Nephron progenitor cell (in vitro differentiated cells): ENCODE results near the gene DHRS12.

Experiments
- DNase-seq: peaks from one replicate; pipeline ENCODE4 v3.0.0; 2021
- H3K27ac Mint-ChIP-seq: 2 replicates; pipeline ENCODE4 v1.8.0; 2021; ENCODE audit warnings: mild to moderate bottlenecking, moderate library complexity, mixed read lengths
- H3K27me3 Mint-ChIP-seq: 2 replicates; pipeline ENCODE4 v1.8.0; 2021; ENCODE audit warnings: mild to moderate bottlenecking, low read depth, mixed read lengths; ENCODE audit not compliant: poor library complexity
- H3K36me3 Mint-ChIP-seq: 2 replicates; pipeline ENCODE4 v1.8.0; 2021; ENCODE audit warnings: low read depth, mixed read lengths
- H3K4me1 Mint-ChIP-seq: 2 replicates; pipeline ENCODE4 v1.8.0; 2021; ENCODE audit warnings: mixed read lengths
- H3K4me3 Mint-ChIP-seq: 2 replicates; pipeline ENCODE4 v1.8.0; 2021; ENCODE audit warnings: mild to moderate bottlenecking, moderate library complexity, mixed read lengths
- H3K9me3 Mint-ChIP-seq: 2 replicates; pipeline ENCODE4 v1.8.0; 2021; ENCODE audit warnings: mild to moderate bottlenecking, moderate library complexity, mixed read lengths
- TF ChIP-seq, protein P1 (sequence below): fragments of 200-600 bp; sonication (generic); IDR thresholded peaks from 2 replicates; pipeline ENCODE4 v1.5.0; 2021; ENCODE audit warnings: antibody characterized with exemption

DHRS12 gene

DNA sequence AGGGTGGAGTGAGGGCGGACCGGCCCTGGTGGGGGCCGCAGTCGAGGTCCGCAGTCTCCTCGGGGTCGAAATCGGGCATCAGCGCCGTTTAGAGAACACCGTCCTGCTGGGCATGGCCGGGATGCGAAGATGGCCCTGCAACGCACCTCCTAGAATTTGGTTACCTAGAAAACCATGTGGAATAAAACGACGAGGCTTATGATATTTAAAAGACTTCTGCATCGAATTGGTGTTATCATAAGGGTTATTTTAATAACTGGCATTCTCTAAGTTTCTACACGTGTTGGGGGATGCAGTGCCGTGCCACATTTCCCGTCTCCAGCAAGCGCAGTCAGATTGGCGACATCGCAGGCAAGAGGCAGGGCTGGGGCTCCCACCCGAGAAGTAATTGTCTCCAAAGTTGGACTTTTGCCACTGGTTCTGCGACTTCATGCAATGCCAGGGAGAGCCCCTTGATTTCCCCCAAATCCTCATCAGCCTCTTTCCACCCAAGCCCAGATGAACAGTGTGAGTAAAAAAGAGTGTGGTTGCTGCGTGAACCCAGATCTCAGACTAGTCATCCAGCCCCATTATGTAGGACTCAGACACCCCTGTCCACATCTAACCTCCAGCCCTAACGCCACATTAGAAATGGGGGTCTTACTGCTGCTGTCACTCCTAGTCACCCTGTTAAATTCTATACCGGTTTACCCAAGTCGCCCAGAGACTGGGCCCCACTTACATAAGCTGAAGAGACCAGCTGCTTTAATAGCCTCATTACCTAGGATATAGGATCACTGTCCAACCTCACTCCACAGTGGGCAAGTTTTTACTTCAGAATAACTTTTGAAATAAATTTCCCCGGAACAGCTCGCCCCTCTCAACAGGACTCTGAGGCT is 571 bp upstream of the DHRS12 start:
- Mint-ChIP-seq H3K27me3 (peaks cover 10% of the 10 kb centered on the region), H3K27ac (no peak overlapping the region), H3K4me3 (peak overlapping the region; percentile 85), H3K4me1 (peaks cover 46% of the 10 kb centered on the region), H3K36me3 (no peaks in the 10 kb centered on the region), H3K9me3 (no peaks in the 10 kb centered on the region)
- TF ChIP-seq, protein P1, sequence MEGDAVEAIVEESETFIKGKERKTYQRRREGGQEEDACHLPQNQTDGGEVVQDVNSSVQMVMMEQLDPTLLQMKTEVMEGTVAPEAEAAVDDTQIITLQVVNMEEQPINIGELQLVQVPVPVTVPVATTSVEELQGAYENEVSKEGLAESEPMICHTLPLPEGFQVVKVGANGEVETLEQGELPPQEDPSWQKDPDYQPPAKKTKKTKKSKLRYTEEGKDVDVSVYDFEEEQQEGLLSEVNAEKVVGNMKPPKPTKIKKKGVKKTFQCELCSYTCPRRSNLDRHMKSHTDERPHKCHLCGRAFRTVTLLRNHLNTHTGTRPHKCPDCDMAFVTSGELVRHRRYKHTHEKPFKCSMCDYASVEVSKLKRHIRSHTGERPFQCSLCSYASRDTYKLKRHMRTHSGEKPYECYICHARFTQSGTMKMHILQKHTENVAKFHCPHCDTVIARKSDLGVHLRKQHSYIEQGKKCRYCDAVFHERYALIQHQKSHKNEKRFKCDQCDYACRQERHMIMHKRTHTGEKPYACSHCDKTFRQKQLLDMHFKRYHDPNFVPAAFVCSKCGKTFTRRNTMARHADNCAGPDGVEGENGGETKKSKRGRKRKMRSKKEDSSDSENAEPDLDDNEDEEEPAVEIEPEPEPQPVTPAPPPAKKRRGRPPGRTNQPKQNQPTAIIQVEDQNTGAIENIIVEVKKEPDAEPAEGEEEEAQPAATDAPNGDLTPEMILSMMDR, result no peak
- no peak for DNase-seq

DNA sequence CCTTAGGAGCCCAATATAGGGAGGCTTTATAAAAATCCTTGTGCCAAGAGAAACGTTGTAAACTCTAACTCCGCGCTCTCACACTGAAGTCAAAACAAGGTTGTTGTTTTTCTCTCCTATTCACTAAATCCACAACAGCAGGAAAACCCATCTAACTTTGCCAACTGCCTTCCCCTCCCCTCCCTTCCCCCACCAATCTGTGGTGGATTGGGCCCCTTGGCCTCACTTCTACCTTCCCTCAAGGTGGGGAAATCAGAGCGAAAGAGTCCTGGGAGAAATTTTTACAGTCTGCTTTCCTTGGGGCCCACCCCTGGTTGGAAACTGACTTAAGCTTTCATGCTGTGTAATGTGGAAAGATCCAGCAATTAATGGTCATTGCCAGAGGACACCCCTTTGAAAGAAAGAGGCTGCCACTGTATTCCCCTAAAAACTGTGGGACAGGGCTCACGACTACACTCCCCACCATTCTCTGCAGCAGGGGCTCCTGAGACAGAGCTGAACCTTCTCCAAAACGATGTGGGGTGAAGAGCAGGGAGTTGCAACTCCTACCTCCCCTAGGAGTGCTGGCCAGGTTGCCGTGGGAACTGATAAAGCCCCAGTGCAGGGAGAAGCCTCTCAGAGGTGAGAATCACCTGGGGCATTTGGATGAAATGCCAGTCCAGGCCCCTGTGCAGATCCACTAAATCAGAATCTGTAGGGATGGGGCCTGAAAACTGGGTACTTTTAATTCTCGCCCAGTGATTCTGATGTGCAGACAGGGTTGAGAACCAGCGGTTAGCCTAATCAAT is 1.1 kb downstream of the DHRS12 start:
- no peaks in the 10 kb centered on the region for H3K9me3 Mint-ChIP-seq
- no peak for DNase-seq
- peak overlapping the region; percentile 54 for H3K27ac Mint-ChIP-seq
- peak overlapping the region; percentile 89 for H3K4me3 Mint-ChIP-seq
- TF ChIP-seq, protein P1, result no peak
- H3K27me3 Mint-ChIP-seq, result peaks cover 15% of the 10 kb centered on the region
- H3K36me3 Mint-ChIP-seq, result no peaks in the 10 kb centered on the region
- peaks cover 60% of the 10 kb centered on the region for H3K4me1 Mint-ChIP-seq

DNA sequence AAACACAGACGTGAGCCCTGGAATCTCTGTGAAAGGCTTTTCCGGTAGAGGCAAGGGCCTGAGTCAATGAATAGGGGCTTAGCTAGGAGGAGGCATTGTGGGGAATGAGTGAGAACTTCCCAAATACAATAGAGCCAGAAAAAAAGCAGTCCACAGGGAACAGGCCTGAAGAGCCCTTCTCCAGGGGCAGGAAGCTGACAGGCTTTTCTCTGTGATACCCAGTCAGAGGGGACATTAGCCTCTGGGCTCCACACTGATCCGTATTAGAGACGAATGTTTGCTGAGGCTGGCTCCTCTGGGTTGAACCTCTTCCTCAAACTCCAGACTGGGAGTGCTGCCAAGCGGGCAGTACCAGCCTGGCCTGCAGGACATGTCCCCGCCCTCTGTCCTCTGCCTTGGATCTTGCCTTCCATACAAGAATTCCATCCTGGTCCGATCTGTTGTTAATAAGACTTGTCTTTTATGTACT is 2.3 kb downstream of the DHRS12 start:
- Mint-ChIP-seq H3K27ac (no peak overlapping the region), H3K36me3 (no peaks in the 10 kb centered on the region), H3K27me3 (peaks cover 15% of the 10 kb centered on the region), H3K4me1 (peaks cover 65% of the 10 kb centered on the region), H3K4me3 (peak overlapping the region; percentile 18), H3K9me3 (no peaks in the 10 kb centered on the region)
- DNase-seq, result no peak
- TF ChIP-seq, protein P1, result no peak

DNA sequence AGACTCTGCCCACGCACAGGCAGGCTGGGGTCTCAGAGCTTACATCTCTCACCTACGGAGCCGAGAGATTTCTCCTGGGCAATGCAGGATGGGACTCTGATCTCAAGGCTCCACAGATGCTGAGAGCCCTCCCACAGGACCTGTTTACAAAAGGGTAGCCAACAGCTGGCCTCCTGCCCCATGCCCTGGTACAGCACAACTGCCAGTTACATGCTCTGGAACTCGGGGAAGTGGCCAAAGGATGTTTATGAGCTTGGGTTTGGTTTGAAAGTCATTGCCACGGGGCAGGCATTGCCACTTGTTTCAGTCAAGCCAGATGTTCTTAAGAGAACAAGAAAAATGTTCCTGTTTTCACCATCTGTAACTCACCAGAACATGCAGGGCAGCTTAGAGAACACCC is 3.5 kb downstream of the DHRS12 start:
- TF ChIP-seq, protein P1, result no peak
- Mint-ChIP-seq H3K9me3 (no peaks in the 10 kb centered on the region), H3K27me3 (peaks cover 15% of the 10 kb centered on the region), H3K4me1 (peaks cover 63% of the 10 kb centered on the region), H3K4me3 (no peak overlapping the region), H3K36me3 (no peaks in the 10 kb centered on the region), H3K27ac (no peak overlapping the region)
- no peak for DNase-seq

DNA sequence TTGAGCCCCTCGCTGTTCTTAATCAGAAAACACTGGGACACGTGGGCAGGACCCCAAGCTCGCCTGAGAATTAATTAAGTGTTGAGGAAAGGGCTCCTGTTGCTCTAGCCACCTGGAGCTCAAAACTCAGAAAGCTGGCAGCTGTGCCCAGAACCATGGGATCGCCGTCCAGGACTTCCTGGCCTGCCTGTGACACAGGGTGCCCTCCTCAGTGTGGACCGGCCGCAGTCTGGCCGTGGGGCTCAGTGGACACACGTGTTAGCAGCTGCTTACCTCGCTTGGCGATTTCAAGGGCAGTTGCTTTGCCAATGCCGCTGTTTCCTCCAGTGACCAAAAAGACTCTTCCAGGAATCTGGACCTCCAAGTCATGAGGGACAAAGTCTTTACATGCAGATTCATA is 4.7 kb downstream of the DHRS12 start:
- TF ChIP-seq, protein P1, result no peak
- Mint-ChIP-seq H3K4me1 (peaks cover 51% of the 10 kb centered on the region), H3K4me3 (no peak overlapping the region)

More for the DNA sequence above, 4.7 kb downstream of the DHRS12 start:
- Mint-ChIP-seq H3K27ac (no peak overlapping the region), H3K36me3 (no peaks in the 10 kb centered on the region), H3K27me3 (peaks cover 13% of the 10 kb centered on the region), H3K9me3 (no peaks in the 10 kb centered on the region)
- DNase-seq, result no peak
